Thyroid gland (tissue), 4 donors: Measurements from ENCODE around the gene PHF21B. TPM values are rescaled to one million over a fixed set of nuclear protein-coding genes. Genes with fewer than 3 reads are reported as not detected.
"Not testable (repeated sequence)": the region's sequence is repeated elsewhere in the genome, so short reads cannot be mapped to it uniquely, and the experiment has no call there.

ENCODE experiments used
- DNase-seq, 2 donors: peaks; one replicate each; pipeline ENCODE4 v3.0.0-alpha.2; 2019
- H3K27ac ChIP-seq, 3 donors: fragments of 200-600 bp; sonication (generic); 1 replicate in 2 of 3; 2 replicates in 1 of 3; pipeline ENCODE4 v1.5.1; 2016 to 2019; ENCODE audit warnings: mild to moderate bottlenecking in 1 of 3, moderate library complexity in 1 of 3
- H3K27me3 ChIP-seq: fragments of 200-600 bp; sonication (generic); one replicate; pipeline ENCODE4 v1.5.1; 2019
- H3K36me3 ChIP-seq, 2 donors: fragments of 200-600 bp; sonication (generic); one replicate each; pipeline ENCODE4 v1.5.1; 2016 to 2019
- H3K4me1 ChIP-seq, 2 donors: fragments of 200-600 bp; sonication (generic); one replicate each; pipeline ENCODE4 v1.5.1; 2017 to 2019
- H3K4me3 ChIP-seq, 3 donors: fragments of 200-600 bp; sonication (generic); replicated peaks in 1 of 3; 1 replicate in 2 of 3; 2 replicates in 1 of 3; pipeline ENCODE4 v1.5.1; 2016; ENCODE audit warnings: mild to moderate bottlenecking in 1 of 3
- H3K9me3 ChIP-seq: fragments of 200-600 bp; sonication (generic); one replicate; pipeline ENCODE4 v1.5.1; 2017
- CTCF ChIP-seq, 6 experiments: fragments of 200-600 bp in 3 of 6; fragments of 450-650 bp in 3 of 6; sonication (generic) in 3 of 6; IDR thresholded peaks; one replicate each; pipeline ENCODE4 v1.5.1; 2016 to 2019; ENCODE audit warnings: antibody characterized with exemption in 6 of 6, mild to moderate bottlenecking in 2 of 6, inconsistent platforms in 1 of 6, moderate library complexity in 1 of 6
- POLR2A ChIP-seq, 2 donors: fragments of 450-650 bp; IDR thresholded peaks; one replicate each; pipeline ENCODE4 v1.6.1; 2017; ENCODE audit warnings: antibody characterized with exemption in 2 of 2, mild to moderate bottlenecking in 2 of 2, moderate library complexity in 1 of 2
- WGBS, 2 donors: methylation state at CpG; one replicate each; pipeline ENCODE4 v1.1.5; 2017; 5-methylcytosine and 5-hydroxymethylcytosine counted together
- intact Hi-C: fragments of 100-400 bp; cut with DNase I; formaldehyde crosslinking; loops from one replicate; pipeline ENCODE4 v1.15.1; 2023
- total RNA-seq, 4 donors: library from RNA; depleted of rRNA; stranded (reverse); fragments of >200 nt; gene quantifications; one replicate each; pipeline ENCODE4 v1.2.3, GENCODE V29; 2016

Gene PHF21B
- total RNA-seq, 4 donors from 2014 or later, result 0.33 to 8.9 (median 2.2) TPM

- H3K4me3 ChIP-seq, result no peak overlapping the region
- WGBS, 2 donors, result 92 to 95% methylated on average over 8 of the region's 8 CpGs
- no peaks in the 10 kb centered on the region for H3K9me3 ChIP-seq
- no peaks in the 10 kb centered on the region for H3K4me1 ChIP-seq
- H3K27me3 ChIP-seq, result no peaks in the 10 kb centered on the region
- intact Hi-C loops, result no loop called here
- DNase-seq, result no peak
- TF ChIP-seq POLR2A (IDR thresholded peaks at IDR 0.05) (no peak), CTCF (IDR thresholded peaks at IDR 0.05) (no peak)
- no peak overlapping the region for H3K27ac ChIP-seq
- H3K36me3 ChIP-seq, result no peaks in the 10 kb centered on the region
Observed at GRCh38 chr22:44924710-44925109, 85.1 kb downstream of the PHF21B start.

- H3K27me3 ChIP-seq, result no peaks in the 10 kb centered on the region
- H3K27ac ChIP-seq, result no peak overlapping the region
- H3K4me3 ChIP-seq, result no peak overlapping the region
- H3K36me3 ChIP-seq, result no peaks in the 10 kb centered on the region
- intact Hi-C loops, result no loop called here
- TF ChIP-seq POLR2A (IDR thresholded peaks at IDR 0.05) (no peak), CTCF (IDR thresholded peaks at IDR 0.05) (no peak)
- no peak for DNase-seq
- no peaks in the 10 kb centered on the region for H3K9me3 ChIP-seq
- H3K4me1 ChIP-seq, result no peaks in the 10 kb centered on the region
- 80 to 83% methylated on average over 5 of the region's 5 CpGs for WGBS, 2 donors
Observed at GRCh38 chr22:44924098-44924497, 85.7 kb downstream of the PHF21B start.

- H3K27me3 ChIP-seq, H3K36me3 ChIP-seq, DNase-seq, H3K4me3 ChIP-seq, H3K9me3 ChIP-seq, intact Hi-C loops, H3K4me1 ChIP-seq, H3K27ac ChIP-seq: not testable (repeated sequence)
- 92 to 94% methylated on average over 10 to 11 of the region's 11 CpGs for WGBS, 2 donors
Observed at GRCh38 chr22:44921766-44922165, 88.0 kb downstream of the PHF21B start.

GRCh38 chr22:44920183-44920582, 89.6 kb downstream of the PHF21B start:
- TF ChIP-seq POLR2A (IDR thresholded peaks at IDR 0.05) (no peak), CTCF (IDR thresholded peaks at IDR 0.05) (no peak)
- 94 to 95% methylated on average over 14 of the region's 14 CpGs for WGBS, 2 donors
- H3K4me1 ChIP-seq, result no peaks in the 10 kb centered on the region
- no peaks in the 10 kb centered on the region for H3K27me3 ChIP-seq
- no peak for DNase-seq
- H3K4me3 ChIP-seq, result no peak overlapping the region
- no peak overlapping the region for H3K27ac ChIP-seq
- intact Hi-C loops, result no loop called here
- H3K36me3 ChIP-seq, result no peaks in the 10 kb centered on the region
- H3K9me3 ChIP-seq, result no peaks in the 10 kb centered on the region

GRCh38 chr22:44919691-44920090, 90.1 kb downstream of the PHF21B start:
- no peak for DNase-seq
- Histone ChIP-seq H3K27ac (no peak overlapping the region), H3K4me1 (no peaks in the 10 kb centered on the region), H3K4me3 (no peak overlapping the region), H3K27me3 (no peaks in the 10 kb centered on the region), H3K9me3 (no peaks in the 10 kb centered on the region), H3K36me3 (no peaks in the 10 kb centered on the region)
- 90 to 91% methylated on average over 10 of the region's 10 CpGs for WGBS, 2 donors
- intact Hi-C loops, result no loop called here
- TF ChIP-seq CTCF (IDR thresholded peaks at IDR 0.05) (no peak), POLR2A (IDR thresholded peaks at IDR 0.05) (no peak)

GRCh38 chr22:44918925-44919392, 90.8 kb downstream of the PHF21B start:
- H3K36me3 ChIP-seq, result no peaks in the 10 kb centered on the region
- no peaks in the 10 kb centered on the region for H3K9me3 ChIP-seq
- H3K4me3 ChIP-seq, result no peak overlapping the region
- no peaks in the 10 kb centered on the region for H3K27me3 ChIP-seq
- intact Hi-C loops, result no loop called here
- DNase-seq, result no peak
- WGBS, 2 donors, result 95 to 96% methylated on average over 8 of the region's 8 CpGs
- H3K27ac ChIP-seq, result no peak overlapping the region
- no peaks in the 10 kb centered on the region for H3K4me1 ChIP-seq
- no peak for TF ChIP-seq CTCF (IDR thresholded peaks at IDR 0.05)
- no peak for TF ChIP-seq POLR2A (IDR thresholded peaks at IDR 0.05)
